ENCODE data around the gene LMNTD1. TPM values are rescaled to one million over a fixed set of nuclear protein-coding genes. Genes with fewer than 3 reads are reported as not detected.

Gene LMNTD1
- total and polyA plus RNA-seq, 3 experiments from 2014 or later: not detected

DNA sequence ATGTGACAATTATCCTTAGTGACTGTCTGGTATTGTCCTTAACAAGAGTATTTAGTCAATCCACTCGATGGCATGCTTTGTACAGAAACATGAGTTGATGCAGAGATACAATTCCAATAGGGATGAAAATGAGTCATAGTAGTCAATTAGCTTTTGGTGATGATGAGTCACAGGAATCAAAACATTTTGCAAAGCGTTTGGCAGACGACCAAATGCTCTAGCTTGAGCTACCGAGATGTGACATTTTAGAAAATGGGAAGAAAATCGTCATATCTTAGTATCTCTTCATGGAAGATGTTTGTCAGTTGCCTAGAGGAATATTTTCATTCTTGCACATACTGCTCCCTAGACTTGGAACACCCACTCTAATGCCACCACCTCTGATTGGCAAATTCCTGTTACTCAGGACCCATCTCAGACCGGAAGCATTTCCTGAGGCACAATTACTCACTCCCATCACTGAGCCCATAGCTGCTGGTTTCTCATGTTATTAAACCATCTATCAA, 95.0 kb downstream of the LMNTD1 start:
- ChIA-PET POLR2A (no interaction called here), CTCF (interaction anchor here (1.8 kb wide), 1 partner anchor 22 kb away, joined by 6 read pairs; no protein-coding TSS in a partner anchor)
- Histone ChIP-seq H3K27me3 (ENCODE audit: insufficient read depth, low read length, poor library complexity, severe bottlenecking) (no peaks in the 10 kb centered on the region), H3K4me3 (ENCODE audit: low read length) (no peak overlapping the region), H3K9me3 (ENCODE audit: low read length) (no peaks in the 10 kb centered on the region), H3K27ac (ENCODE audit: low read depth, low read length) (no peak overlapping the region), H3K4me1 (ENCODE audit: insufficient read depth, low read length) (no peaks in the 10 kb centered on the region), H3K36me3 (ENCODE audit: insufficient read depth, low read length) (no peaks in the 10 kb centered on the region)
- H3K4me3 Mint-ChIP-seq: no peak overlapping the region
- DNase-seq: no peak
- H3K36me3 Mint-ChIP-seq: no peaks in the 10 kb centered on the region
- no peak overlapping the region for H3K27ac Mint-ChIP-seq
- peaks cover 6 to 27% of the 10 kb centered on the region in 2 donors for H3K27me3 Mint-ChIP-seq
- no peaks in the 10 kb centered on the region for H3K4me1 Mint-ChIP-seq
- H3K9me3 Mint-ChIP-seq: peaks cover 0 to 4% (median 2%) of the 10 kb centered on the region in 5 donors

- DNase-seq: no peak
- H3K9me3 Mint-ChIP-seq: peaks cover 0 to 4% (median 2%) of the 10 kb centered on the region in 5 donors
- Histone ChIP-seq H3K4me1 (ENCODE audit: insufficient read depth, low read length) (no peaks in the 10 kb centered on the region), H3K27ac (ENCODE audit: low read depth, low read length) (no peak overlapping the region), H3K4me3 (ENCODE audit: low read length) (no peak overlapping the region), H3K27me3 (ENCODE audit: insufficient read depth, low read length, poor library complexity, severe bottlenecking) (no peaks in the 10 kb centered on the region), H3K36me3 (ENCODE audit: insufficient read depth, low read length) (no peaks in the 10 kb centered on the region), H3K9me3 (ENCODE audit: low read length) (no peaks in the 10 kb centered on the region)
- POLR2A ChIA-PET: no interaction called here
- CTCF ChIA-PET: no interaction called here
- no peak overlapping the region for H3K27ac Mint-ChIP-seq
- peaks cover 6 to 37% of the 10 kb centered on the region in 2 donors for H3K27me3 Mint-ChIP-seq
- no peaks in the 10 kb centered on the region for H3K36me3 Mint-ChIP-seq
- no peaks in the 10 kb centered on the region for H3K4me1 Mint-ChIP-seq
- no peak overlapping the region for H3K4me3 Mint-ChIP-seq
These were observed 96.6 kb downstream of the LMNTD1 start for GRCh38 chr12:25456474-25456873.

GRCh38 chr12:25455696-25456095, 97.4 kb downstream of the LMNTD1 start:
- Mint-ChIP-seq H3K27ac (no peak overlapping the region), H3K36me3 (no peaks in the 10 kb centered on the region), H3K4me3 (no peak overlapping the region), H3K9me3 (peaks cover 0 to 4% (median 2%) of the 10 kb centered on the region in 5 donors), H3K4me1 (no peaks in the 10 kb centered on the region), H3K27me3 (peaks cover 6 to 45% of the 10 kb centered on the region in 2 donors)
- Histone ChIP-seq H3K27me3 (ENCODE audit: insufficient read depth, low read length, poor library complexity, severe bottlenecking) (no peaks in the 10 kb centered on the region), H3K27ac (ENCODE audit: low read depth, low read length) (no peak overlapping the region), H3K36me3 (ENCODE audit: insufficient read depth, low read length) (no peaks in the 10 kb centered on the region), H3K9me3 (ENCODE audit: low read length) (no peaks in the 10 kb centered on the region), H3K4me3 (ENCODE audit: low read length) (no peak overlapping the region), H3K4me1 (ENCODE audit: insufficient read depth, low read length) (no peaks in the 10 kb centered on the region)
- CTCF ChIA-PET: no interaction called here
- POLR2A ChIA-PET: no interaction called here
- DNase-seq: no peak

DNA sequence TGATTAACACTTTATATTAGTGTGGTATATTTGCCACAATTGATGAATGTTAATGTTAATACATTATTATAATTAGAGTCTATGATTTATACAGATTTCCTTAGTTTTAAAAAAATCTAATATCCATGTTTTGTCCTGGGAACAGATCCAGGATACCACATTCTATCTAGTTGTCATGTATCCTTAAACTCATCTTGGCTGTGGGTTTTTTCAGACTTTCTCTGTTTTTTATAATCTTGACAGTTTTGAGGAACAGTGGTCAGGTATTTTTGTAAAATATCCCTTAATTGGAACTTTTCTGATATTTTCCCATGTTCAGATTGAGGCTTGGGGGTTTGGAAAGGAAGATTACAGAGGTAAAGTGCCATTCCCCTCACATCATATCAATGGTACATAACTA, 104.1 kb downstream of the LMNTD1 start:
- CTCF ChIA-PET: no interaction called here
- no peaks in the 10 kb centered on the region for H3K4me1 Mint-ChIP-seq
- H3K36me3 ChIP-seq (ENCODE audit: insufficient read depth, low read length): no peaks in the 10 kb centered on the region
- H3K4me3 Mint-ChIP-seq: no peak overlapping the region
- H3K9me3 ChIP-seq (ENCODE audit: low read length): no peaks in the 10 kb centered on the region
- H3K9me3 Mint-ChIP-seq: peaks cover 0 to 3% (median 0%) of the 10 kb centered on the region in 5 donors
- POLR2A ChIA-PET: no interaction called here
- H3K27me3 ChIP-seq (ENCODE audit: insufficient read depth, low read length, poor library complexity, severe bottlenecking): no peaks in the 10 kb centered on the region
- no peaks in the 10 kb centered on the region for H3K4me1 ChIP-seq (ENCODE audit: insufficient read depth, low read length)
- H3K27me3 Mint-ChIP-seq: peaks cover 9 to 46% of the 10 kb centered on the region in 2 donors
- no peak overlapping the region for H3K27ac ChIP-seq (ENCODE audit: low read depth, low read length)
- no peak for DNase-seq
- H3K27ac Mint-ChIP-seq: no peak overlapping the region
- no peaks in the 10 kb centered on the region for H3K36me3 Mint-ChIP-seq
- no peak overlapping the region for H3K4me3 ChIP-seq (ENCODE audit: low read length)

GRCh38 chr12:25447046-25447445, 106.0 kb downstream of the LMNTD1 start:
- Mint-ChIP-seq H3K4me1 (no peaks in the 10 kb centered on the region), H3K4me3 (no peak overlapping the region), H3K9me3 (no peaks in the 10 kb centered on the region), H3K27me3 (peaks cover 9 to 29% of the 10 kb centered on the region in 2 donors), H3K27ac (no peak overlapping the region), H3K36me3 (no peaks in the 10 kb centered on the region)
- no peak overlapping the region for H3K27ac ChIP-seq (ENCODE audit: low read depth, low read length)
- no peaks in the 10 kb centered on the region for H3K36me3 ChIP-seq (ENCODE audit: insufficient read depth, low read length)
- no peaks in the 10 kb centered on the region for H3K27me3 ChIP-seq (ENCODE audit: insufficient read depth, low read length, poor library complexity, severe bottlenecking)
- CTCF ChIA-PET: no interaction called here
- POLR2A ChIA-PET: no interaction called here
- DNase-seq: no peak
- no peaks in the 10 kb centered on the region for H3K4me1 ChIP-seq (ENCODE audit: insufficient read depth, low read length)
- H3K4me3 ChIP-seq (ENCODE audit: low read length): no peak overlapping the region
- H3K9me3 ChIP-seq (ENCODE audit: low read length): no peaks in the 10 kb centered on the region

DNA sequence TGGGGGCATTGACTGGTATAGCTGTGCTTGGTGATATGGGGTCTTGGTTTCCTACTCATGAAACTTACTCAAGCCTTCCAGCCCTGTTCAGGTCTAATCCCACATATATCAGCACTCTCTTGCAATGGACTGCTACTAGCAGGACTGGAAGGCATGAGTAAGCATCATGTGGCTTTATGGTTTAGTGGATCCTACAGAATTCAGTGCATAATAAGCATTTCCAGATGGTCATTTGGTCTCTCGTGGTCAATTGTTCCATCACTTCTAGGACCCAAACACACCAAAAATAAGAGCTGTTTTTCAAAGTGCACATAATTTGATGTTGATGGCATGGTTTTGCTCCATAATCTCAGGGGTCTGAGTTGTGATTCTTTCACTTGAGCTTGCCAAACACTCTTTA, 114.4 kb downstream of the LMNTD1 start:
- CTCF ChIA-PET: no interaction called here
- Mint-ChIP-seq H3K27ac (no peak overlapping the region), H3K4me1 (peaks cover 4 to 12% (median 8%) of the 10 kb centered on the region in 3 donors), H3K9me3 (no peaks in the 10 kb centered on the region), H3K27me3 (peaks cover 0 to 1% of the 10 kb centered on the region in 2 donors), H3K4me3 (no peak overlapping the region), H3K36me3 (peaks cover 0 to 2% (median 0%) of the 10 kb centered on the region in 3 donors)
- Histone ChIP-seq H3K9me3 (ENCODE audit: low read length) (no peaks in the 10 kb centered on the region), H3K27ac (ENCODE audit: low read depth, low read length) (no peak overlapping the region), H3K4me3 (ENCODE audit: low read length) (no peak overlapping the region), H3K27me3 (ENCODE audit: insufficient read depth, low read length, poor library complexity, severe bottlenecking) (no peaks in the 10 kb centered on the region), H3K4me1 (ENCODE audit: insufficient read depth, low read length) (no peaks in the 10 kb centered on the region), H3K36me3 (ENCODE audit: insufficient read depth, low read length) (no peaks in the 10 kb centered on the region)
- DNase-seq: no peak
- POLR2A ChIA-PET: no interaction called here

DNA sequence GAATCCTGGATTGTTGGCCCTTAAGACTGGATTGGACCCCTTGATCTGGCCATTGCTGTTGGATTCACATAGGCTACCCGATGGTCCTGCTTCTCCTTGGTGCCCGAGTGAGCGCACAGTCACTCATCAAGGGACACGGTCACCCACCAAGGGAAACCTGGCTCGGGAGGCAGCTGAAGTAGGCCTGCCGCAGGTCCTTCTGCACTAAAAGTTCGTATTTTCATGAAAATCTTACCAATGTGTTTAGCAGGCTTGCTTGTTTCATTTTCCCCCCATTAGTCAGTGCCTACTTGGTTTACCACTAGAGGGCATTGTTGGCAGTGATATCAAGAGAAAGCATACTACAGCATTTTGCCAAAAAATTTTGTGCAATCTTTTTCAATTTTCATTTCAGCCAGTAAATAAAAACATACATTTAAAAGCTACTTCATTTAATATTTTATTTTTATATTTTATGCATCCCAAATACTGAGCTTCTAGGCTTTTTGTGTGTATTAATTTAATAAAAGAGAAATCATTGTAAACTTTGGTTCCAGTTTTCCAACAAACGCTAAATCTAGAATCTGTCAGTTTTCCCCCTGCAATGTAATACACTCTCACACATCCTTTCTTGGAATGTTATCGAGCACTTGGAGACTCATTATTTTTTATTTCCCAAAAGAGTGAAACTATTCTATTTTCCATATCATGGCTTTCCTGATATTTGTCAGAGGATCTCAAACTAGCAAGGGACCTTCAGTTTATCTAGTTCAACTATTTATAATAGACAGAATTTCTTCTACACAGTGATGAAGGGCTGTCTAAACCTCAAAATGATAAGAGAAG, 116.7 kb downstream of the LMNTD1 start:
- Mint-ChIP-seq H3K27me3 (peaks cover 0 to 1% of the 10 kb centered on the region in 2 donors), H3K27ac (peak overlapping the region in 3 of 8 donors; percentile 62 to 96 (median 63)), H3K4me3 (peak overlapping the region in 5 of 7 donors; percentile 4 to 61 (median 44)), H3K9me3 (no peaks in the 10 kb centered on the region), H3K4me1 (peaks cover 4 to 12% (median 8%) of the 10 kb centered on the region in 3 donors), H3K36me3 (peaks cover 0 to 2% (median 0%) of the 10 kb centered on the region in 3 donors)
- no peaks in the 10 kb centered on the region for H3K4me1 ChIP-seq (ENCODE audit: insufficient read depth, low read length)
- H3K9me3 ChIP-seq (ENCODE audit: low read length): no peaks in the 10 kb centered on the region
- peak in 2 of 5 donors; percentile 29 to 48 for DNase-seq
- H3K27ac ChIP-seq (ENCODE audit: low read depth, low read length): no peak overlapping the region
- CTCF ChIA-PET: interaction anchor here (0.7 to 1.7 kb wide), 5 partner anchors 11 to 27 kb away, joined by 3 to 6 read pairs (median 4); no protein-coding TSS in a partner anchor
- H3K27me3 ChIP-seq (ENCODE audit: insufficient read depth, low read length, poor library complexity, severe bottlenecking): no peaks in the 10 kb centered on the region
- POLR2A ChIA-PET: no interaction called here
- H3K4me3 ChIP-seq (ENCODE audit: low read length): no peak overlapping the region
- H3K36me3 ChIP-seq (ENCODE audit: insufficient read depth, low read length): no peaks in the 10 kb centered on the region

DNA sequence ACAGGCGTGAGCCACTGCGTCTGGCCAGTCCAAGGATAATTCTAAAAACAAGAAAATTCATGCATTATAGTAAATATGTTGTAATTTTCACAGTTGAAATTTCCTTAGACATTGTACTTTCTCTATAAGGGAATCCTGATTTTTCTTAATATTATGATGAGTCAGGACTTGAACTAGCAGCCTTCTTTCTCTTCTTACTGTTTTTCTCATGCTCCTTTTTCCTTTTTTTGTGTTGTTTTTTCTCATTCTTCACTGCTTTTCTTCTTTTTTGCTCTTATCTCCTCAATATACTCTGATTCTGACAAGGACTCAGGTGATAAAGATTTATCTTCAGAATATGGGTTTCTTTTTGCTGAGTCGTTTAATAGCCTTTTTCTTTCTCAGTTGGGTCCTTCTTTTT, 117.7 kb downstream of the LMNTD1 start:
- Mint-ChIP-seq H3K9me3 (no peaks in the 10 kb centered on the region), H3K27ac (peak overlapping the region in 1 of 8 donors; percentile 81), H3K4me1 (peaks cover 5 to 13% (median 12%) of the 10 kb centered on the region in 3 donors), H3K36me3 (peaks cover 0 to 2% (median 0%) of the 10 kb centered on the region in 3 donors), H3K4me3 (no peak overlapping the region), H3K27me3 (peaks cover 0 to 1% of the 10 kb centered on the region in 2 donors)
- Histone ChIP-seq H3K4me1 (ENCODE audit: insufficient read depth, low read length) (no peaks in the 10 kb centered on the region), H3K36me3 (ENCODE audit: insufficient read depth, low read length) (no peaks in the 10 kb centered on the region), H3K9me3 (ENCODE audit: low read length) (no peaks in the 10 kb centered on the region), H3K4me3 (ENCODE audit: low read length) (no peak overlapping the region), H3K27ac (ENCODE audit: low read depth, low read length) (no peak overlapping the region), H3K27me3 (ENCODE audit: insufficient read depth, low read length, poor library complexity, severe bottlenecking) (no peaks in the 10 kb centered on the region)
- POLR2A ChIA-PET: interaction anchor here (0.6 kb wide), 1 partner anchor 71 kb away, joined by 7 read pairs; no protein-coding TSS in a partner anchor
- CTCF ChIA-PET: interaction anchor here (0.7 to 1.7 kb wide), 7 partner anchors 10 to 26 kb away, joined by 3 to 6 read pairs (median 4); no protein-coding TSS in a partner anchor
- no peak for DNase-seq

All from CD8-positive, alpha-beta memory T cell (primary cell).